ENCODE data around the gene TRMU. TPM values are rescaled to one million over a fixed set of nuclear protein-coding genes. Genes with fewer than 3 reads are reported as not detected.

TRMU gene
- polyA plus RNA-seq, 10 donors: 20.2 to 37.8 (median 30.6) TPM

- DNase-seq: peak; percentile 52 to 82 (median 70)
Observed at GRCh38 chr22:46355369-46355995, 20.0 kb downstream of the TRMU start.

- DNase-seq: peak; percentile 36 to 42 (median 41)
Observed at GRCh38 chr22:46355996-46356471, 20.5 kb downstream of the TRMU start.

GRCh38 chr22:46356496-46357480 is 21.3 kb downstream of the TRMU start:
- DNase-seq: no peak

GRCh38 chr22:46357711-46358520 is 22.4 kb downstream of the TRMU start:
- DNase-seq: no peak

- no peak for DNase-seq
Observed at GRCh38 chr22:46358766-46359165, 23.3 kb downstream of the TRMU start.

GRCh38 chr22:46359362-46359761 is 23.8 kb downstream of the TRMU start:
- no peak for DNase-seq

- no peak for DNase-seq
Observed at GRCh38 chr22:46360097-46360496, 24.6 kb downstream of the TRMU start.

GRCh38 chr22:46360891-46361290 is 25.4 kb downstream of the TRMU start:
- no peak for DNase-seq

- DNase-seq: no peak
Observed at GRCh38 chr22:46361826-46362202, 26.3 kb downstream of the TRMU start.

- no peak for DNase-seq
Observed at GRCh38 chr22:46362203-46362933, 26.9 kb downstream of the TRMU start.

- no peak for DNase-seq
Observed at GRCh38 chr22:46362934-46363515, 27.5 kb downstream of the TRMU start.

- no peak for DNase-seq
Observed at GRCh38 chr22:46363611-46364321, 28.3 kb downstream of the TRMU start.

- DNase-seq: no peak
Observed at GRCh38 chr22:46364341-46365165, 29.0 kb downstream of the TRMU start.

GRCh38 chr22:46365166-46365624 is 29.7 kb downstream of the TRMU start:
- DNase-seq: no peak

- no peak for DNase-seq
Observed at GRCh38 chr22:46366327-46366731, 30.8 kb downstream of the TRMU start.

- DNase-seq: no peak
Observed at GRCh38 chr22:46366801-46367706, 31.5 kb downstream of the TRMU start.

GRCh38 chr22:46367707-46368191 is 32.2 kb downstream of the TRMU start:
- peak in 2 of 3 donors; percentile 36 to 52 for DNase-seq

- no peak for DNase-seq
Observed at GRCh38 chr22:46368422-46368821, 32.9 kb downstream of the TRMU start.

Data from muscle of back (tissue), 11 donors.